ENCODE data around the gene HTT.

The HTT gene

GRCh38 chr4:3225936-3226335 is 151.5 kb downstream of the HTT start:
- peaks cover 75% of the 10 kb centered on the region for H3K36me3 ChIP-seq (ENCODE audit: control insufficient read depth, insufficient read depth, low read length, severe bottlenecking)
- DNase-seq (ENCODE audit: low read depth), result no peak
- H3K27me3 ChIP-seq (replicated peaks; ENCODE audit: control insufficient read depth, insufficient read depth, low read length), result no peaks in the 10 kb centered on the region
- no peak overlapping the region for H3K9ac ChIP-seq (ENCODE audit: low read length)
- H3K9me3 ChIP-seq (ENCODE audit: control insufficient read depth, low read length), result no peaks in the 10 kb centered on the region
- H3K4me1 ChIP-seq (ENCODE audit: control insufficient read depth, insufficient read depth, low read length), result no peaks in the 10 kb centered on the region
- H3K4me3 ChIP-seq (ENCODE audit: low read length), result no peak overlapping the region

- Histone ChIP-seq H3K36me3 (ENCODE audit: control insufficient read depth, insufficient read depth, low read length, severe bottlenecking) (peaks cover 75% of the 10 kb centered on the region), H3K9me3 (ENCODE audit: control insufficient read depth, low read length) (no peaks in the 10 kb centered on the region)
- DNase-seq (ENCODE audit: low read depth), result no peak
These were observed 152.0 kb downstream of the HTT start for GRCh38 chr4:3226467-3226866.

GRCh38 chr4:3226944-3227343 is 152.5 kb downstream of the HTT start:
- no peaks in the 10 kb centered on the region for H3K9me3 ChIP-seq (ENCODE audit: control insufficient read depth, low read length)
- peaks cover 75% of the 10 kb centered on the region for H3K36me3 ChIP-seq (ENCODE audit: control insufficient read depth, insufficient read depth, low read length, severe bottlenecking)
- no peaks in the 10 kb centered on the region for H3K27me3 ChIP-seq (replicated peaks; ENCODE audit: control insufficient read depth, insufficient read depth, low read length)
- H3K4me3 ChIP-seq (ENCODE audit: low read length), result no peak overlapping the region
- no peak overlapping the region for H3K9ac ChIP-seq (ENCODE audit: low read length)
- DNase-seq (ENCODE audit: low read depth), result no peak
- no peaks in the 10 kb centered on the region for H3K4me1 ChIP-seq (ENCODE audit: control insufficient read depth, insufficient read depth, low read length)

More at GRCh38 chr4:3226467-3226866, 152.0 kb downstream of the HTT start:
- Histone ChIP-seq H3K9ac (ENCODE audit: low read length) (no peak overlapping the region), H3K27me3 (replicated peaks; ENCODE audit: control insufficient read depth, insufficient read depth, low read length) (no peaks in the 10 kb centered on the region), H3K4me1 (ENCODE audit: control insufficient read depth, insufficient read depth, low read length) (no peaks in the 10 kb centered on the region), H3K4me3 (ENCODE audit: low read length) (no peak overlapping the region)

GRCh38 chr4:3227878-3228675 is 153.6 kb downstream of the HTT start:
- Histone ChIP-seq H3K4me3 (ENCODE audit: low read length) (no peak overlapping the region), H3K9ac (ENCODE audit: low read length) (no peak overlapping the region), H3K27me3 (replicated peaks; ENCODE audit: control insufficient read depth, insufficient read depth, low read length) (no peaks in the 10 kb centered on the region), H3K9me3 (ENCODE audit: control insufficient read depth, low read length) (no peaks in the 10 kb centered on the region), H3K4me1 (ENCODE audit: control insufficient read depth, insufficient read depth, low read length) (no peaks in the 10 kb centered on the region), H3K36me3 (ENCODE audit: control insufficient read depth, insufficient read depth, low read length, severe bottlenecking) (peaks cover 75% of the 10 kb centered on the region)
- DNase-seq (ENCODE audit: low read depth), result no peak

- no peak for DNase-seq (ENCODE audit: low read depth)
- H3K36me3 ChIP-seq (ENCODE audit: control insufficient read depth, insufficient read depth, low read length, severe bottlenecking), result peaks cover 75% of the 10 kb centered on the region
- H3K4me1 ChIP-seq (ENCODE audit: control insufficient read depth, insufficient read depth, low read length), result no peaks in the 10 kb centered on the region
- no peak overlapping the region for H3K9ac ChIP-seq (ENCODE audit: low read length)
- no peak overlapping the region for H3K4me3 ChIP-seq (ENCODE audit: low read length)
- H3K9me3 ChIP-seq (ENCODE audit: control insufficient read depth, low read length), result no peaks in the 10 kb centered on the region
- no peaks in the 10 kb centered on the region for H3K27me3 ChIP-seq (replicated peaks; ENCODE audit: control insufficient read depth, insufficient read depth, low read length)
These were observed 154.4 kb downstream of the HTT start for GRCh38 chr4:3228881-3229280.

- H3K36me3 ChIP-seq (ENCODE audit: control insufficient read depth, insufficient read depth, low read length, severe bottlenecking), result peaks cover 73% of the 10 kb centered on the region
- no peaks in the 10 kb centered on the region for H3K27me3 ChIP-seq (replicated peaks; ENCODE audit: control insufficient read depth, insufficient read depth, low read length)
- DNase-seq (ENCODE audit: low read depth), result no peak
- no peaks in the 10 kb centered on the region for H3K9me3 ChIP-seq (ENCODE audit: control insufficient read depth, low read length)
- H3K4me1 ChIP-seq (ENCODE audit: control insufficient read depth, insufficient read depth, low read length), result no peaks in the 10 kb centered on the region
- H3K4me3 ChIP-seq (ENCODE audit: low read length), result no peak overlapping the region
- H3K9ac ChIP-seq (ENCODE audit: low read length), result no peak overlapping the region
These were observed 154.8 kb downstream of the HTT start for GRCh38 chr4:3229328-3229727.

GRCh38 chr4:3229964-3230363 is 155.5 kb downstream of the HTT start:
- Histone ChIP-seq H3K9me3 (ENCODE audit: control insufficient read depth, low read length) (no peaks in the 10 kb centered on the region), H3K27me3 (replicated peaks; ENCODE audit: control insufficient read depth, insufficient read depth, low read length) (no peaks in the 10 kb centered on the region), H3K4me1 (ENCODE audit: control insufficient read depth, insufficient read depth, low read length) (no peaks in the 10 kb centered on the region), H3K9ac (ENCODE audit: low read length) (no peak overlapping the region), H3K4me3 (ENCODE audit: low read length) (no peak overlapping the region), H3K36me3 (ENCODE audit: control insufficient read depth, insufficient read depth, low read length, severe bottlenecking) (peaks cover 67% of the 10 kb centered on the region)
- DNase-seq (ENCODE audit: low read depth), result no peak

GRCh38 chr4:3231471-3231870 is 157.0 kb downstream of the HTT start:
- peak; percentile 3 for DNase-seq (ENCODE audit: low read depth)
- no peak overlapping the region for H3K4me3 ChIP-seq (ENCODE audit: low read length)
- peaks cover 75% of the 10 kb centered on the region for H3K36me3 ChIP-seq (ENCODE audit: control insufficient read depth, insufficient read depth, low read length, severe bottlenecking)
- H3K9ac ChIP-seq (ENCODE audit: low read length), result no peak overlapping the region
- H3K27me3 ChIP-seq (replicated peaks; ENCODE audit: control insufficient read depth, insufficient read depth, low read length), result no peaks in the 10 kb centered on the region
- H3K9me3 ChIP-seq (ENCODE audit: control insufficient read depth, low read length), result no peaks in the 10 kb centered on the region
- H3K4me1 ChIP-seq (ENCODE audit: control insufficient read depth, insufficient read depth, low read length), result no peaks in the 10 kb centered on the region

GRCh38 chr4:3232001-3232400 is 157.5 kb downstream of the HTT start:
- Histone ChIP-seq H3K9ac (ENCODE audit: low read length) (no peak overlapping the region), H3K4me3 (ENCODE audit: low read length) (no peak overlapping the region), H3K27me3 (replicated peaks; ENCODE audit: control insufficient read depth, insufficient read depth, low read length) (no peaks in the 10 kb centered on the region), H3K9me3 (ENCODE audit: control insufficient read depth, low read length) (no peaks in the 10 kb centered on the region), H3K4me1 (ENCODE audit: control insufficient read depth, insufficient read depth, low read length) (no peaks in the 10 kb centered on the region), H3K36me3 (ENCODE audit: control insufficient read depth, insufficient read depth, low read length, severe bottlenecking) (peaks cover 78% of the 10 kb centered on the region)
- DNase-seq (ENCODE audit: low read depth), result no peak

- Histone ChIP-seq H3K9me3 (ENCODE audit: control insufficient read depth, low read length) (no peaks in the 10 kb centered on the region), H3K4me3 (ENCODE audit: low read length) (no peak overlapping the region), H3K36me3 (ENCODE audit: control insufficient read depth, insufficient read depth, low read length, severe bottlenecking) (peaks cover 86% of the 10 kb centered on the region), H3K27me3 (replicated peaks; ENCODE audit: control insufficient read depth, insufficient read depth, low read length) (no peaks in the 10 kb centered on the region), H3K9ac (ENCODE audit: low read length) (no peak overlapping the region), H3K4me1 (ENCODE audit: control insufficient read depth, insufficient read depth, low read length) (no peaks in the 10 kb centered on the region)
- DNase-seq (ENCODE audit: low read depth), result no peak
These were observed 158.4 kb downstream of the HTT start for GRCh38 chr4:3232871-3233271.

GRCh38 chr4:3233391-3234071 is 159.1 kb downstream of the HTT start:
- no peak overlapping the region for H3K9ac ChIP-seq (ENCODE audit: low read length)

More at GRCh38 chr4:3233391-3234071, 159.1 kb downstream of the HTT start:
- H3K27me3 ChIP-seq (replicated peaks; ENCODE audit: control insufficient read depth, insufficient read depth, low read length), result no peaks in the 10 kb centered on the region
- H3K4me3 ChIP-seq (ENCODE audit: low read length), result no peak overlapping the region
- DNase-seq (ENCODE audit: low read depth), result peak; percentile 7
- H3K36me3 ChIP-seq (ENCODE audit: control insufficient read depth, insufficient read depth, low read length, severe bottlenecking), result peaks cover 81% of the 10 kb centered on the region
- no peaks in the 10 kb centered on the region for H3K9me3 ChIP-seq (ENCODE audit: control insufficient read depth, low read length)
- no peaks in the 10 kb centered on the region for H3K4me1 ChIP-seq (ENCODE audit: control insufficient read depth, insufficient read depth, low read length)
